Lower leg skin (tissue), 4 donors: Measurements from ENCODE around the gene STAC3. TPM values are rescaled to one million over a fixed set of nuclear protein-coding genes. Genes with fewer than 3 reads are reported as not detected.

Experiments used
- DNase-seq, 2 donors: peaks; one replicate each; pipeline ENCODE4 v3.0.0-alpha.2; 2019; ENCODE audit warnings: low spot score in 2 of 2
- H3K4me3 ChIP-seq: fragments of 200-600 bp; sonication (generic); 2 replicates; pipeline ENCODE4 v1.5.1; 2017; ENCODE audit warnings: mild to moderate bottlenecking, low read depth; ENCODE audit not compliant: poor library complexity, severe bottlenecking
- POLR2A ChIP-seq, 2 donors: fragments of 450-650 bp; IDR thresholded peaks; one replicate each; pipeline ENCODE4 v1.6.1; 2016 to 2017; ENCODE audit warnings: antibody characterized with exemption in 2 of 2, mild to moderate bottlenecking in 1 of 2, moderate library complexity in 1 of 2
- WGBS, 2 donors: methylation state at CpG; one replicate each; pipeline ENCODE4 v1.1.5; 2018; 5-methylcytosine and 5-hydroxymethylcytosine counted together
- intact Hi-C: fragments of 100-400 bp; cut with DNase I; formaldehyde crosslinking; loops from one replicate; pipeline ENCODE4 v1.15.0; 2023; ENCODE audit warnings: low total_unique reads
- microRNA counts, 2 donors: library from miRNA; unstranded; fragments of <30 nt; microRNA quantifications; one replicate each; lab custom pipeline; 2016
- microRNA-seq, 2 donors: library from miRNA; unstranded; fragments of <30 nt; microRNA quantifications; one replicate each; pipeline ENCODE4, GENCODE V29; 2016; ENCODE audit warnings: borderline replicate concordance in 2 of 2, borderline number of aligned reads in 1 of 2
- total RNA-seq, 4 donors: library from RNA; depleted of rRNA; stranded (reverse); fragments of >200 nt; gene quantifications; one replicate each; pipeline ENCODE4 v1.1.0, GENCODE V29; 2016
- TF ChIP-seq, protein P1 (sequence below), 3 donors: fragments of 450-650 bp; IDR thresholded peaks; one replicate each; pipeline ENCODE4 v1.5.1; 2016; ENCODE audit warnings: antibody characterized with exemption in 3 of 3, mild to moderate bottlenecking in 3 of 3, moderate library complexity in 2 of 3

STAC3 gene
- total RNA-seq, 4 donors from 2014 or later = 0.71 to 3.8 (median 1.5) TPM

GRCh38 chr12:57196439-57196838 lies 54.5 kb downstream of the STAC3 start:
- no peak overlapping the region for H3K4me3 ChIP-seq
- DNase-seq = no peak
- 73 to 75% methylated on average over 4 of the region's 4 CpGs for WGBS, 2 donors
- no peak for TF ChIP-seq POLR2A (IDR thresholded peaks at IDR 0.05)
- TF ChIP-seq, protein P1, sequence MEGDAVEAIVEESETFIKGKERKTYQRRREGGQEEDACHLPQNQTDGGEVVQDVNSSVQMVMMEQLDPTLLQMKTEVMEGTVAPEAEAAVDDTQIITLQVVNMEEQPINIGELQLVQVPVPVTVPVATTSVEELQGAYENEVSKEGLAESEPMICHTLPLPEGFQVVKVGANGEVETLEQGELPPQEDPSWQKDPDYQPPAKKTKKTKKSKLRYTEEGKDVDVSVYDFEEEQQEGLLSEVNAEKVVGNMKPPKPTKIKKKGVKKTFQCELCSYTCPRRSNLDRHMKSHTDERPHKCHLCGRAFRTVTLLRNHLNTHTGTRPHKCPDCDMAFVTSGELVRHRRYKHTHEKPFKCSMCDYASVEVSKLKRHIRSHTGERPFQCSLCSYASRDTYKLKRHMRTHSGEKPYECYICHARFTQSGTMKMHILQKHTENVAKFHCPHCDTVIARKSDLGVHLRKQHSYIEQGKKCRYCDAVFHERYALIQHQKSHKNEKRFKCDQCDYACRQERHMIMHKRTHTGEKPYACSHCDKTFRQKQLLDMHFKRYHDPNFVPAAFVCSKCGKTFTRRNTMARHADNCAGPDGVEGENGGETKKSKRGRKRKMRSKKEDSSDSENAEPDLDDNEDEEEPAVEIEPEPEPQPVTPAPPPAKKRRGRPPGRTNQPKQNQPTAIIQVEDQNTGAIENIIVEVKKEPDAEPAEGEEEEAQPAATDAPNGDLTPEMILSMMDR (IDR thresholded peaks at IDR 0.05) = no peak
- intact Hi-C loops = no loop called here

DNA sequence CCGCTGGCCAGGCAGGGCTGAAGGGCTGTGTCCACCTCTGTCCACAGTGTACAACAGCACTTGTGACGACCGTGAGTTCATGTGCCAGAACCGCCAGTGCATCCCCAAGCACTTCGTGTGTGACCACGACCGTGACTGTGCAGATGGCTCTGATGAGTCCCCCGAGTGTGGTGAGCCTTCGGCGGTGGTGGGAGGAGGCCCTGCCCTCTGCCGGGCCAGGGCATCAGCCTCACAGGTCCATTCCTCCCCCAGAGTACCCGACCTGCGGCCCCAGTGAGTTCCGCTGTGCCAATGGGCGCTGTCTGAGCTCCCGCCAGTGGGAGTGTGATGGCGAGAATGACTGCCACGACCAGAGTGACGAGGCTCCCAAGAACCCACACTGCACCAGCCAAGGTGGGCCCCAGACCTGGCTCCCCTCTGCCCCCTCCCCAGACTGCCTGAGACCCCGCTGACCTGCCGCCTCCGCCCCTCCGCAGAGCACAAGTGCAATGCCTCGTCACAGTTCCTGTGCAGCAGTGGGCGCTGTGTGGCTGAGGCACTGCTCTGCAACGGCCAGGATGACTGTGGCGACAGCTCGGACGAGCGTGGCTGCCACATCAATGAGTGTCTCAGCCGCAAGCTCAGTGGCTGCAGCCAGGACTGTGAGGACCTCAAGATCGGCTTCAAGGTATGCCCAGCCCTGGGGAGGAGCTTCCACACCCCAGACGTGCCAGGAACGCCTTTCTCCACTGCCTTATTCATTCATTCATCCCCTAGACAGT lies 55.2 kb downstream of the STAC3 start:
- H3K4me3 ChIP-seq = no peak overlapping the region
- intact Hi-C loops = no loop called here
- DNase-seq = no peak
- WGBS, 2 donors = 80 to 84% methylated on average over 33 of the region's 34 CpGs
- TF ChIP-seq, protein P1 (IDR thresholded peaks at IDR 0.05) = no peak
- TF ChIP-seq POLR2A (IDR thresholded peaks at IDR 0.05) = no peak

DNA sequence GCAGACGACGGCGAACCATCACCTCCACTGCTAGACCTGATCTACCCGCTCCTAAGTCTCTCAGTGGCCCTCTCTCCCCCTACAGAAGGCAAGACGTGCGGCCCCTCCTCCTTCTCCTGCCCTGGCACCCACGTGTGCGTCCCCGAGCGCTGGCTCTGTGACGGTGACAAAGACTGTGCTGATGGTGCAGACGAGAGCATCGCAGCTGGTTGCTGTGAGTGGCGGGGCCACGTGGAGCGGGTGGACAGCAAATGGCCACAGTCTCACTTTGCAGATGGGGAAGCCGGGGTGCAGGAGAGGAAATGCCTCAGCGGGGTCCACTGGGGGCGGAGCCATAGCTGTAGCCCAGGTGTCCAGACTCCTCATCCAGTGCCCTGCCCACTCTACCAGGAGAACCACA lies 55.8 kb downstream of the STAC3 start:
- TF ChIP-seq POLR2A (IDR thresholded peaks at IDR 0.05) = no peak
- TF ChIP-seq, protein P1 (IDR thresholded peaks at IDR 0.05) = no peak
- H3K4me3 ChIP-seq = no peak overlapping the region
- WGBS, 2 donors = 88 to 91% methylated on average over 17 to 19 of the region's 19 CpGs
- DNase-seq = no peak
- intact Hi-C loops = no loop called here

DNA sequence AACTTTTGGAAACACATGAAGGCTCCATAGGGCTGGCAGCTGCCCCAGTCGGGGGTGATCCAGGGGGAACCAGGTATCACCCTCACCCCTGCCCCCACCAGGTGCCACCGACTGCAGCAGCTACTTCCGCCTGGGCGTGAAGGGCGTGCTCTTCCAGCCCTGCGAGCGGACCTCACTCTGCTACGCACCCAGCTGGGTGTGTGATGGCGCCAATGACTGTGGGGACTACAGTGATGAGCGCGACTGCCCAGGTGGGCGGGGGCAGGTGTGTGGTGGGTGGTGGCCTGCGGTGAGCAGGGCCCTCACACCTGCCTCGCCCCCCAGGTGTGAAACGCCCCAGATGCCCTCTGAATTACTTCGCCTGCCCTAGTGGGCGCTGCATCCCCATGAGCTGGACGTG lies 56.7 kb downstream of the STAC3 start:
- intact Hi-C loops = no loop called here
- TF ChIP-seq, protein P1 (IDR thresholded peaks at IDR 0.05) = no peak
- no peak for TF ChIP-seq POLR2A (IDR thresholded peaks at IDR 0.05)
- no peak for DNase-seq
- 83 to 89% methylated on average over 12 to 18 of the region's 18 CpGs for WGBS, 2 donors
- no peak overlapping the region for H3K4me3 ChIP-seq

GRCh38 chr12:57193706-57194245 lies 57.2 kb downstream of the STAC3 start:
- TF ChIP-seq POLR2A (IDR thresholded peaks at IDR 0.05) = no peak
- TF ChIP-seq, protein P1 (IDR thresholded peaks at IDR 0.05) = no peak
- intact Hi-C loops = no loop called here
- WGBS, 2 donors = 84 to 87% methylated on average over 19 of the region's 19 CpGs
- H3K4me3 ChIP-seq = no peak overlapping the region
- no peak for DNase-seq

MicroRNAs within 50 kb of the gene (microRNA counts, 767-probe panel; counts per million panel counts)
- 0 to 358 counts per million in 2 donors for microRNA hsa-miR-1228-3p (lab: Ali Mortazavi, UCI)

Small RNA genes lying within 50 kb of the gene (microRNA-seq; reads per million reads assigned to microRNA genes)
- 0.57 to 0.68 reads per million in 2 donors for gene MIR1228

Other genes starting within 250 kb of the STAC3 start
- gene ZBTB39, start 244.6 kb downstream of the STAC3 start, total RNA-seq = 1 to 10 TPM; 5.2 to 6.1 (median 6.1) TPM
- under 1 TPM in 1 of 4 donors, not detected in 3; 0.46 TPM for gene TAC3, start 234.7 kb downstream of the STAC3 start, total RNA-seq
- gene MYO1A, start 201.1 kb downstream of the STAC3 start, total RNA-seq = 1 to 10 TPM in 1 of 4 donors, under 1 TPM in 2, not detected in 1; 0.30 to 2.0 (median 0.39) TPM
- gene NEMP1, start 172.4 kb downstream of the STAC3 start, total RNA-seq = 1 to 10 TPM; 7.0 to 9.2 (median 7.9) TPM
- 10 to 100 TPM; 44.1 to 89.6 (median 64.6) TPM for gene NAB2, start 162.1 kb downstream of the STAC3 start, total RNA-seq
- gene STAT6, start 139.8 kb downstream of the STAC3 start, total RNA-seq = 100 to 1,000 TPM; 105 to 210 (median 129) TPM
- gene LRP1, start 122.7 kb downstream of the STAC3 start, total RNA-seq = 100 to 1,000 TPM in 2 of 4 donors, 10 to 100 TPM in 2; 93.4 to 156 (median 101) TPM
- not detected for gene LRP1-AS, start 103.6 kb downstream of the STAC3 start, total RNA-seq
- 10 to 100 TPM; 18.4 to 21.3 (median 19.9) TPM for gene NXPH4, start 34.4 kb downstream of the STAC3 start, total RNA-seq
- gene SHMT2, start 21.5 kb downstream of the STAC3 start, total RNA-seq = 10 to 100 TPM; 62.4 to 71.8 (median 67.4) TPM
- gene R3HDM2, start 179.9 kb upstream of the STAC3 start, total RNA-seq = 10 to 100 TPM; 37.2 to 64.6 (median 54.3) TPM
- gene INHBC, start 183.6 kb upstream of the STAC3 start, total RNA-seq = not detected
- gene INHBE, start 204.1 kb upstream of the STAC3 start, total RNA-seq = not detected
- 10 to 100 TPM in 1 of 4 donors, 1 to 10 TPM in 1, under 1 TPM in 2; 0.19 to 13.4 (median 1.9) TPM for gene GLI1, start 208.6 kb upstream of the STAC3 start, total RNA-seq
- 1 to 10 TPM; 2.3 to 6.6 (median 3.1) TPM for gene ARHGAP9, start 228.7 kb upstream of the STAC3 start, total RNA-seq
- gene MARS1, start 236.9 kb upstream of the STAC3 start, total RNA-seq = 100 to 1,000 TPM in 1 of 4 donors, 10 to 100 TPM in 3; 37.7 to 386 (median 51.4) TPM